ENCODE data around the gene SMG6.

Gene SMG6

DNA sequence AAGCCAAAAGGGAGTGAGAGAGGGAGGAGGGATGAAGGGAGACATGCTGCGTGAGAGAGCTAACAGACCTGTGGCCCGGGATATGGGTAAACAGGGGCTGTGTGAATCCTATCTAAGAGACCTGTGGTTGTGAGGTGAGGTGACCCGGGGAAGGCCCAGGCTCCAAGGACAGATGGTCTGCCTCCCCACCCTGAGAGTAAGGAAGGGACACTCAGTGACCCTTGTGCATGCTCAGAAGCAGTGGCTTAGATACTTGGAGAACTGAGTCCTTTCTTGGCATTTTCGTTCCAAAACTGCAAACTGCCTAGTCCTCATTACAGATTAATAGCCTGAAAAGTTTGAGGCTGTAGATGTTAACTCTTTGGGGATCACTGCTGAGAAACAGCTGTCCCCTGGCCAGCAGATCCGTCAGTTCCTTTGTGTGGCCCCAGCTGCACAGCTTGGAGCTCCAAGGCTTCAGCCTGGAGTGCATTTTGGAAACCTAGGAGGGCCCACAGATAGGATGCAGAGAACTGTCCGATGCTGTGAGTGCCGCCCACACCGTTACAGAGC lies 121.6 kb downstream of the SMG6 start:
- no peak overlapping the region for H3K4me3 ChIP-seq (ENCODE audit: low read depth, low read length)
- TF ChIP-seq, protein P1, sequence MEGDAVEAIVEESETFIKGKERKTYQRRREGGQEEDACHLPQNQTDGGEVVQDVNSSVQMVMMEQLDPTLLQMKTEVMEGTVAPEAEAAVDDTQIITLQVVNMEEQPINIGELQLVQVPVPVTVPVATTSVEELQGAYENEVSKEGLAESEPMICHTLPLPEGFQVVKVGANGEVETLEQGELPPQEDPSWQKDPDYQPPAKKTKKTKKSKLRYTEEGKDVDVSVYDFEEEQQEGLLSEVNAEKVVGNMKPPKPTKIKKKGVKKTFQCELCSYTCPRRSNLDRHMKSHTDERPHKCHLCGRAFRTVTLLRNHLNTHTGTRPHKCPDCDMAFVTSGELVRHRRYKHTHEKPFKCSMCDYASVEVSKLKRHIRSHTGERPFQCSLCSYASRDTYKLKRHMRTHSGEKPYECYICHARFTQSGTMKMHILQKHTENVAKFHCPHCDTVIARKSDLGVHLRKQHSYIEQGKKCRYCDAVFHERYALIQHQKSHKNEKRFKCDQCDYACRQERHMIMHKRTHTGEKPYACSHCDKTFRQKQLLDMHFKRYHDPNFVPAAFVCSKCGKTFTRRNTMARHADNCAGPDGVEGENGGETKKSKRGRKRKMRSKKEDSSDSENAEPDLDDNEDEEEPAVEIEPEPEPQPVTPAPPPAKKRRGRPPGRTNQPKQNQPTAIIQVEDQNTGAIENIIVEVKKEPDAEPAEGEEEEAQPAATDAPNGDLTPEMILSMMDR (IDR thresholded peaks at IDR 0.05; ENCODE audit: low read depth, low read length), result no peak
- TF ChIP-seq MYC (IDR thresholded peaks at IDR 0.05; ENCODE audit: low read depth, low read length), result no peak
- no peak for TF ChIP-seq POLR2A (IDR thresholded peaks at IDR 0.05; ENCODE audit: extremely low read depth, insufficient read length)
- TF ChIP-seq, protein P2, sequence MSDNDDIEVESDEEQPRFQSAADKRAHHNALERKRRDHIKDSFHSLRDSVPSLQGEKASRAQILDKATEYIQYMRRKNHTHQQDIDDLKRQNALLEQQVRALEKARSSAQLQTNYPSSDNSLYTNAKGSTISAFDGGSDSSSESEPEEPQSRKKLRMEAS (IDR thresholded peaks at IDR 0.05; ENCODE audit: low read depth, low read length), result no peak
- no peak for DNase-seq (ENCODE audit: low read depth)

DNA sequence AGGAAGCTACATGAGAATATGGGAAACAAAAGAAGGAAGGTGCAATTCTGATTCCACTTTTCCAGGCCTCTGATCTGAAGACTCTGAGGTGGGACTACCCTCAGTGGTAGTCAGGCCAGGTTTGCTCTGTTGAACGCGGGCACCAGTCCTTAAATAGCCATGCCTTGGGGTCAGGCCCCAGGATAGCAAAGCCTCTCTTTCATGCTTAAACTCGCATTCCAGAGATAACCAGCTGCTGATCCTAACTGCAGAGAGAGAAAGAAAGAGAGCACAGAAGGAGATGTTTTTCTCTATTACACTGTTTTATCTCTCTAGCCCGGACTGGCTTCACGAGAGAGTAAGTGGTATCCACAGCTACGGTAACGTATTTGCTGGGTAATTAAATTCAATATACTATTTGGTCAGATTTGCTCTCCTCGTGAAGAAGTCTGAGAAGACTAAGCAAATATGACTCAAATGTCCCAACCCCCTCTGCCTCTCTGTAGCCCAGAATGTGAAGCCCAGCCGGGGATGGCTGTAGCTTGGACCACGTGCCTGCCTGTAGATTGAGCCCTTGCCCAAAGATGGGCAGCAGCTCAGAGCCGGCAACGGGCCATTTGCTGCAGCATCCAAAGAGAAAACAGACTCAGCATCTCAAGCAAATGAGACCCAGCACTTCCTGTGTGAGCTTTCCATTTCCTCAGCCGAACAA lies 122.2 kb downstream of the SMG6 start:
- TF ChIP-seq, protein P2 (IDR thresholded peaks at IDR 0.05; ENCODE audit: low read depth, low read length), result no peak
- no peak for TF ChIP-seq POLR2A (IDR thresholded peaks at IDR 0.05; ENCODE audit: extremely low read depth, insufficient read length)
- TF ChIP-seq MYC (IDR thresholded peaks at IDR 0.05; ENCODE audit: low read depth, low read length), result no peak
- TF ChIP-seq, protein P1 (IDR thresholded peaks at IDR 0.05; ENCODE audit: low read depth, low read length), result no peak
- no peak for DNase-seq (ENCODE audit: low read depth)
- H3K4me3 ChIP-seq (ENCODE audit: low read depth, low read length), result no peak overlapping the region

DNA sequence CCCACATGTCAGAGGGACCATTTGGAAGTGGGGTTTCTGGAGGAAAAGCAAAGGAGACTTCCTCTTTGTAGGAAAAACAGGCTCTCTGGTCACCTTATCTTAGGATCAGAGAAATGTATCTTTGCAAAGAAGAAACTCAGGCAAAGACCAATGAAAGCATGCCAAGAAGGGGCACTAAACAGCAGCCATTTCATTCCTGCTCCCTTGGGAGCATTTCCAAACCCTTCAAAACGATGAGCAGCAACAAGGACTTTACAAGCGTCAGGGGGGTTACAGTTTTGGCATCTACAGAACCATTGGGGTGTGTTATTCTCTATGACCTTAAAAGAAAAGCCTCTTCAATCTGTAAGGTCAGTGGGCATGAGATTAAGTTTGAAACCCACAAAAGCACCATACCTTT lies 122.8 kb downstream of the SMG6 start:
- no peak overlapping the region for H3K4me3 ChIP-seq (ENCODE audit: low read depth, low read length)
- TF ChIP-seq MYC (IDR thresholded peaks at IDR 0.05; ENCODE audit: low read depth, low read length), result no peak
- TF ChIP-seq, protein P2 (IDR thresholded peaks at IDR 0.05; ENCODE audit: low read depth, low read length), result no peak
- no peak for TF ChIP-seq POLR2A (IDR thresholded peaks at IDR 0.05; ENCODE audit: extremely low read depth, insufficient read length)
- TF ChIP-seq, protein P1 (IDR thresholded peaks at IDR 0.05; ENCODE audit: low read depth, low read length), result no peak
- DNase-seq (ENCODE audit: low read depth), result no peak

DNA sequence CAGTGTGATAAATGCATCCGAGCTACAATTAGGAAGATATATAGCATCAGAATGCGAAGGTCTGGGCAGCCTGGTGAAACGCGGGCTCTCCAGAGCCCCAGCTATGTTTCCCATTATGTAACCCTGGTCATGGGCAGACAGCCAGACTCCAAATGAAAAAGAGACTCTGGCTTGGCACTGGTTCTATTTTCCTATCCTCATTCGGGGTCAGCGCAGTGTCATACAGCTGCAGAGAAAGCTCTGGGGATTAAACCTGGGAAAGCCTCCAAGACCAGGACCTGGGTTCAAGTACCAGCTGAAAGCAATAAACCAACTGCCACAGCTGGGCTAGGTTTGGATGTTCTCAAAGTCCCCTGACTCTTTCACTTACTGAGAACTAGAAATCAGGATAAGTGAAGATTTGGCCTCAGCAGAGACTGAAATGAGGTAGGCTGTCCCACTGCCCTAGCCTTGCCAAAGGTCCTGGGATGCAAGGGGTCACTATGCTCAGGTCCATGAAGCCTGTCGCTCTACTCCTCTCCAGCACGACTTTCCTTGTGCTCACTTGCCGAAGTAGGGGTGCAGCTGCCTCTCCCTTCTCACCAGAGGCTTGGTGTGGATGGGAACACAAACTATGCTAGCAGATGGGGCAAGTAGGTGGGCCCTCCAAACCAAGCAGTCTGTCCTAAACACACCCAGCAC lies 123.8 kb downstream of the SMG6 start:
- TF ChIP-seq POLR2A (IDR thresholded peaks at IDR 0.05; ENCODE audit: extremely low read depth, insufficient read length) (no peak), MYC (IDR thresholded peaks at IDR 0.05; ENCODE audit: low read depth, low read length) (no peak)
- TF ChIP-seq, protein P2 (IDR thresholded peaks at IDR 0.05; ENCODE audit: low read depth, low read length), result no peak
- TF ChIP-seq, protein P1 (IDR thresholded peaks at IDR 0.05; ENCODE audit: low read depth, low read length), result no peak
- H3K4me3 ChIP-seq (ENCODE audit: low read depth, low read length), result no peak overlapping the region
- no peak for DNase-seq (ENCODE audit: low read depth)

DNA sequence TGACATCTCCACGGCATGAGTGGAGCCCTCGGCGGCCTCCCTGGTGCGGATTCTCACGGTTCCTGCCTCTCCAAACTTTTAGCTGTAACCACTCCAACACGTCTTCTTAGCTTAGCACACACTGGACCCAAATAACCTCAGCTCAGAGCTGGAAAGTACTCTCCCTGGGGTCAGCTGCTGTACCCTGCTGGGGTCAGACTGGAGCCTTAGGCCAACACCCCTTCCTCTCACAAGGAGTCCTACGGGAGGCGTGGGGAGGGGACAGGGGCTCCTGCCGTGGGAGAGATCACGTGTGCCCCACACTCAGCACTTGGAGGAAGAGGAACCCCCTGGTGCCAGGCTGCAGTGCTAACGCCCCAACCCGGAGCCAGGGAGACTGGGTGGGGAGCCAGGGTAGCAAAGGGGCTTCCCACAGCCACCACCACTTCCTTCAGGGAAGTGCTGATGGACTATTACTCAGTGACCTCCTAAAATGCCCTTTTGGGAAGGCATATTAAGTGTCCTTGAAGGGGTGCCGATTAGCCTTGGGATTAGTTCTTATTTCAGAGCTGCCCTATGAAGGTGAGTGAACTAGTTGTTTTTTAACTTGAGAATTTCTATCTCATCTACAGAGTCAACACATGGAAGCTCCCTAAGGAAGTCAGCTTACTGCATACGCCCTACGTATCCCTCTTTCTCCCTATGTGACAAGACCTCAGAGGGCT lies 124.6 kb downstream of the SMG6 start:
- no peak overlapping the region for H3K4me3 ChIP-seq (ENCODE audit: low read depth, low read length)
- no peak for DNase-seq (ENCODE audit: low read depth)
- TF ChIP-seq, protein P1 (IDR thresholded peaks at IDR 0.05; ENCODE audit: low read depth, low read length), result no peak
- TF ChIP-seq, protein P2 (IDR thresholded peaks at IDR 0.05; ENCODE audit: low read depth, low read length), result no peak
- TF ChIP-seq POLR2A (IDR thresholded peaks at IDR 0.05; ENCODE audit: extremely low read depth, insufficient read length), result no peak
- no peak for TF ChIP-seq MYC (IDR thresholded peaks at IDR 0.05; ENCODE audit: low read depth, low read length)
